PC-3 (cell line): ENCODE results near the gene DDX17. TPM values are rescaled to one million over a fixed set of nuclear protein-coding genes. Genes with fewer than 3 reads are reported as not detected.

Experiments used
- ATAC-seq: fragments of 200-7000 bp; cut with Tn5 transposase; 2 replicates; pipeline ENCODE4 v1.9.1; 2020; ENCODE audit warnings: mild to moderate bottlenecking, moderate library complexity
- Bru-seq: library from RNA; stranded (reverse); fragments of 400-500 nt; gene quantifications from one replicate; lab custom pipeline; 2021; lab: Mats Ljungman, UMichigan
- BruChase-seq, 2 experiments: library from RNA; stranded (reverse); fragments of 400-500 nt; gene quantifications; one replicate each; lab custom pipeline; 2021; lab: Mats Ljungman, UMichigan
- BruUV-seq: library from RNA; stranded (reverse); fragments of 400-500 nt; replicated peaks from 2 replicates; lab custom pipeline; 2021; lab: Mats Ljungman, UMichigan
- CTCF ChIA-PET: fragments of 300-600 bp; sonication (Branson Sonifier 250); formaldehyde crosslinking; loops from one replicate; lab custom pipeline; 2022; ENCODE audit warnings: antibody characterized with exemption; lab: Charles Lee
- POLR2A ChIA-PET: fragments of 300-600 bp; sonication (Branson Sonifier 250); formaldehyde crosslinking; loops from one replicate; lab custom pipeline; 2022; ENCODE audit warnings: antibody characterized with exemption; ENCODE audit not compliant: unreplicated experiment; lab: Charles Lee
- DNase-seq: peaks from one replicate; pipeline ENCODE4 v3.0.0-alpha.2; 2015
- H2AFZ ChIP-seq: fragments of 300-600 bp; sonication (generic); 2 replicates; pipeline ENCODE4 v1.6.0; 2016; ENCODE audit warnings: antibody characterized with exemption, low read length
- H3F3A ChIP-seq: fragments of 300-600 bp; sonication (generic); one replicate; pipeline ENCODE4 v1.6.0; 2017; ENCODE audit warnings: antibody characterized with exemption, low read length, control low read depth, mild to moderate bottlenecking; ENCODE audit not compliant: unreplicated experiment
- H3K27ac ChIP-seq: fragments of 300-600 bp; sonication (generic); 2 replicates; pipeline ENCODE4 v1.5.1; 2016; ENCODE audit warnings: mild to moderate bottlenecking, low read length
- H3K27me3 ChIP-seq: fragments of 300-600 bp; sonication (generic); 2 replicates; pipeline ENCODE4 v1.6.1; 2016; ENCODE audit warnings: low read length, mixed read lengths
- H3K36me3 ChIP-seq: fragments of 300-600 bp; sonication (generic); 2 replicates; pipeline ENCODE4 v1.6.1; 2016; ENCODE audit warnings: low read depth, mixed run types, low read length, mixed read lengths
- H3K4me1 ChIP-seq: fragments of 300-600 bp; sonication (generic); 2 replicates; pipeline ENCODE4 v1.5.1; 2016; ENCODE audit warnings: low read length; ENCODE audit not compliant: insufficient read depth
- H3K4me2 ChIP-seq: fragments of 300-600 bp; sonication (generic); 2 replicates; pipeline ENCODE4 v1.6.0; 2016; ENCODE audit warnings: low read length
- H3K4me3 ChIP-seq: fragments of 300-600 bp; sonication (generic); 2 replicates; pipeline ENCODE4 v1.5.1; 2016; ENCODE audit warnings: mild to moderate bottlenecking, low read length, mixed read lengths
- H3K79me2 ChIP-seq: fragments of 300-600 bp; sonication (generic); 2 replicates; pipeline ENCODE4 v1.6.1; 2017; ENCODE audit warnings: low read length, mixed read lengths
- H3K9ac ChIP-seq: fragments of 300-600 bp; sonication (generic); 2 replicates; pipeline ENCODE4 v1.6.0; 2016; ENCODE audit warnings: mild to moderate bottlenecking, low read length
- H3K9me2 ChIP-seq: fragments of 300-600 bp; sonication (generic); replicated peaks from 2 replicates; pipeline ENCODE4 v1.6.1; 2016; ENCODE audit warnings: mixed run types, low read length, mixed read lengths
- H3K9me3 ChIP-seq: fragments of 300-600 bp; sonication (generic); 2 replicates; pipeline ENCODE4 v1.6.1; 2016; ENCODE audit warnings: low read length, mixed read lengths
- H4K20me1 ChIP-seq: fragments of 300-600 bp; sonication (generic); 2 replicates; pipeline ENCODE4 v1.6.1; 2016; ENCODE audit warnings: low read length, mixed read lengths
- CTCF ChIP-seq: fragments of 300-600 bp; sonication (generic); conservative IDR thresholded peaks from 2 replicates; pipeline ENCODE4 v1.5.1; 2017; ENCODE audit warnings: antibody characterized with exemption, low read depth, mild to moderate bottlenecking, low read length
- EZH2 ChIP-seq: fragments of 300-600 bp; sonication (generic); IDR thresholded peaks from one replicate; pipeline ENCODE4 v1.6.1; 2017; ENCODE audit warnings: antibody characterized with exemption, mild to moderate bottlenecking, low read length; ENCODE audit not compliant: unreplicated experiment
- EZH2phosphoT487 ChIP-seq: fragments of 300-600 bp; sonication (generic); IDR thresholded peaks from 2 replicates; pipeline ENCODE4 v1.6.1; 2018; ENCODE audit warnings: mild to moderate bottlenecking, antibody characterized with exemption, low read length, borderline replicate concordance
- intact Hi-C: fragments of 100-400 bp; cut with micrococcal nuclease; formaldehyde crosslinking; loops from 2 replicates; pipeline ENCODE4 v1.9.0; 2023
- long read RNA-seq: library from polyadenylated mRNA; unstranded; transcript quantifications from one replicate; pipeline ENCODE4 v2.0.0, GENCODE V29; 2021; ENCODE audit not compliant: unreplicated experiment
- total RNA-seq: library from RNA; depleted of rRNA; stranded (reverse); fragments of >200 nt; gene quantifications from 2 replicates; pipeline ENCODE4 v1.2.3, GENCODE V29; 2014; rRNA removed

DDX17 gene
- total RNA-seq: 333 and 512 TPM in 2 replicates
- percentile 97 among the genes with signal in this experiment for Bru-seq, nascent RNA
- BruChase-seq, experiment 1, labeled RNA remaining after a 6-hour chase: percentile 99 among the genes with signal in this experiment
- percentile 99 among the genes with signal in this experiment for BruChase-seq, experiment 2, labeled RNA remaining after a 2-hour chase
- long read RNA-seq, full-length matches to known transcripts: 6 of 74 reads
- long read RNA-seq, partial matches to known transcripts: 13 of 74 reads
- long read RNA-seq, other reads (novel, unspliced or antisense): 55 of 74 reads

- intact Hi-C loops: no loop called here
- H3K4me3 ChIP-seq: peak within 1 kb of the TSS; percentile 85
Measured at GRCh38 chr22:38506118-38506962, at the start of gene DDX17. Gene DDX17 (minus strand): TSS chr22:38506311.

GRCh38 chr22:38554281-38554680 is 48.2 kb upstream of the DDX17 start:
- H4K20me1 ChIP-seq: no peaks in the 10 kb centered on the region
- CTCF ChIA-PET: interaction anchor here (0.7 kb wide), 1 partner anchor 519 kb away, joined by 9 read pairs; no protein-coding TSS in a partner anchor
- H3K4me2 ChIP-seq: no peak overlapping the region
- intact Hi-C loops: no loop called here
- no peaks in the 10 kb centered on the region for H3F3A ChIP-seq
- POLR2A ChIA-PET: no interaction called here
- TF ChIP-seq EZH2 (no peak), CTCF (no peak), EZH2phosphoT487 (no peak)
- BruUV-seq: no TSS peak
- DNase-seq: no peak
- no peak overlapping the region for H3K9ac ChIP-seq
- H3K9me2 ChIP-seq: no peaks in the 10 kb centered on the region
- H3K4me1 ChIP-seq: peaks cover 8% of the 10 kb centered on the region
- no peak overlapping the region for H2AFZ ChIP-seq
- H3K27me3 ChIP-seq: no peaks in the 10 kb centered on the region
- no peaks in the 10 kb centered on the region for H3K36me3 ChIP-seq
- no peak for ATAC-seq
- H3K9me3 ChIP-seq: no peaks in the 10 kb centered on the region
- no peak overlapping the region for H3K27ac ChIP-seq
- no peaks in the 10 kb centered on the region for H3K79me2 ChIP-seq
- no peak overlapping the region for H3K4me3 ChIP-seq

More at GRCh38 chr22:38506118-38506962, at the start of gene DDX17:
- CTCF ChIA-PET: interaction anchor here (0.6 kb wide), 1 partner anchor 18 kb away, joined by 3 read pairs; no protein-coding TSS in a partner anchor
- no peak for TF ChIP-seq EZH2
- TF ChIP-seq CTCF: no peak
- no peak for TF ChIP-seq EZH2phosphoT487
- POLR2A ChIA-PET: no interaction called here
- Histone ChIP-seq H2AFZ (peak within 1 kb of the TSS; percentile 86), H3K9me3 (no peaks in the 10 kb centered on the region), H3K79me2 (peaks cover 48% of the 10 kb centered on the region), H3K4me1 (peaks cover 24% of the 10 kb centered on the region), H3K4me2 (peak within 1 kb of the TSS; percentile 100), H3K9me2 (no peaks in the 10 kb centered on the region), H4K20me1 (peaks cover 34% of the 10 kb centered on the region), H3K27me3 (no peaks in the 10 kb centered on the region), H3F3A (no peaks in the 10 kb centered on the region), H3K9ac (peak within 1 kb of the TSS; percentile 99), H3K27ac (peak within 1 kb of the TSS; percentile 90), H3K36me3 (peaks cover 13% of the 10 kb centered on the region)
- TSS peak; percentile 67 for BruUV-seq
- ATAC-seq (peak; percentile 91), DNase-seq (peak; percentile 88)
